Bronchial epithelial cell (primary cell): ENCODE measurements around the gene CPZ. TPM values are rescaled to one million over a fixed set of nuclear protein-coding genes. Genes with fewer than 3 reads are reported as not detected.
A peak's percentile ranks its signal among the peaks of the same experiment; 100 is the strongest.

Experiments used
- DNase-seq: peaks from one replicate; pipeline ENCODE4 v3.0.0-alpha.2; 2010; ENCODE audit warnings: low read depth
- FAIRE-seq: peaks from 2 replicates; lab custom pipeline; 2011; peaks lifted over from hg19 to GRCh38; lab: Jason Lieb, UNC
- H3K27me3 ChIP-seq: 2 replicates; pipeline ENCODE4 v1.5.1; 2011; ENCODE audit warnings: low read length; ENCODE audit not compliant: control insufficient read depth, insufficient read depth
- H3K36me3 ChIP-seq: 2 replicates; pipeline ENCODE4 v1.5.1; 2011; ENCODE audit warnings: low read length; ENCODE audit not compliant: control insufficient read depth, insufficient read depth
- H3K4me3 ChIP-seq: 2 replicates; pipeline ENCODE4 v1.5.1; 2011; ENCODE audit warnings: mild to moderate bottlenecking, low read depth, low read length, control low read depth
- total RNA-seq: library from RNA; depleted of rRNA; stranded (reverse); fragments of >200 nt; gene quantifications from 2 replicates; pipeline ENCODE4 v1.2.1, GENCODE V29; 2014
- TF ChIP-seq, protein P1 (sequence below): IDR thresholded peaks from 2 replicates; pipeline ENCODE4 v1.5.1; 2011; ENCODE audit warnings: mild to moderate bottlenecking, moderate library complexity, low read length, control low read depth, inconsistent platforms; ENCODE audit not compliant: insufficient read depth, severe bottlenecking

The CPZ gene
- total RNA-seq, 1 donor from 2014 or later, result 0.26 TPM

DNA sequence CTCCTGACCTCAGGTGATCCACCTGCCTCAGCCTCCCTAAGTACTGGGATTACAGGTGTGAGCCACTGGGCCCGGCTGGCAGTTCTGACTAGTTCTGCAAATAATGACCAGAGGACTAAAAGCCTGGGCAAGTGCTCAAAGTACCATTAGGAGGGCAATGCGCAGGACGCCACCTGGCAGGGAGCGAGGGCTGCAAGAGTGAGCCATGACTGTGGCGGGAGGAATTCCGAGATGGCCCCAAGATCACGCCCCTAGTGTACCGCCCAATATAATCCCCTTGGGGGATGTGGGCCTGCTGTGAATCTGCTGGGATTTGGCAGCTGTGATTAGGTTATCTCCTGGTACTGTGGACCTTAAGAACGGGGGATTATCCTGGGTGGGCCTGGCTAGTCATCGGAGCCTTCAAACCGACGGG is 38.6 kb upstream of the CPZ start:
- Histone ChIP-seq H3K36me3 (no peaks in the 10 kb centered on the region), H3K27me3 (no peaks in the 10 kb centered on the region), H3K4me3 (no peak overlapping the region)
- FAIRE-seq (no peak), DNase-seq (no peak)
- TF ChIP-seq, protein P1, sequence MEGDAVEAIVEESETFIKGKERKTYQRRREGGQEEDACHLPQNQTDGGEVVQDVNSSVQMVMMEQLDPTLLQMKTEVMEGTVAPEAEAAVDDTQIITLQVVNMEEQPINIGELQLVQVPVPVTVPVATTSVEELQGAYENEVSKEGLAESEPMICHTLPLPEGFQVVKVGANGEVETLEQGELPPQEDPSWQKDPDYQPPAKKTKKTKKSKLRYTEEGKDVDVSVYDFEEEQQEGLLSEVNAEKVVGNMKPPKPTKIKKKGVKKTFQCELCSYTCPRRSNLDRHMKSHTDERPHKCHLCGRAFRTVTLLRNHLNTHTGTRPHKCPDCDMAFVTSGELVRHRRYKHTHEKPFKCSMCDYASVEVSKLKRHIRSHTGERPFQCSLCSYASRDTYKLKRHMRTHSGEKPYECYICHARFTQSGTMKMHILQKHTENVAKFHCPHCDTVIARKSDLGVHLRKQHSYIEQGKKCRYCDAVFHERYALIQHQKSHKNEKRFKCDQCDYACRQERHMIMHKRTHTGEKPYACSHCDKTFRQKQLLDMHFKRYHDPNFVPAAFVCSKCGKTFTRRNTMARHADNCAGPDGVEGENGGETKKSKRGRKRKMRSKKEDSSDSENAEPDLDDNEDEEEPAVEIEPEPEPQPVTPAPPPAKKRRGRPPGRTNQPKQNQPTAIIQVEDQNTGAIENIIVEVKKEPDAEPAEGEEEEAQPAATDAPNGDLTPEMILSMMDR, result no peak

DNA sequence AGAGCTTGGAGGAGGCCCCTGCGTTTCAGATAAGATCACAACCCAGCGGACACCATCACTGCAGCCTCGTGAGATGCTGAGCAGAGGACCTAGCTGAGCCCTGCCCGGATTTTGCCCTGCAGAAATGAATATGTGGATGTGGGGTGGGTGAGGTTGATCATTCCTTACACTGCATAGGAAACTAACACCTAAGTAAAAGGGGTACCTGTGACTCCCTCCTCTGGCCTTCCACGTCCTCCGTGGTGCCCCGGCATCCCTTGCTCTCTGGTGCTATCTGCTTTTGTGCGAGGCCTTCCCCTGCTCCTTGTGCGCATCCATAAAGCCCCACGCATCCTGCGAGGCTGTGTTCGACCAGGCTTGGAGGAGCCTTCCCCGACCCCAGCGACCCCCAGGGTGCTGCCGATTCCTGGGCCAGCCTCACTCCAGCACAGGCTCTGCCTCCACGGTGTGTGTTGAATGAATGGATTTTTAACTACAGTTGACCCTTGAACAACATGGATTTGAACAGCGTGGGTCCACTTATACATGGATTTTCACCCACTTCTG is 37.9 kb upstream of the CPZ start:
- FAIRE-seq (peak; percentile 28), DNase-seq (no peak)
- H3K36me3 ChIP-seq, result no peaks in the 10 kb centered on the region
- H3K4me3 ChIP-seq, result no peak overlapping the region
- H3K27me3 ChIP-seq, result no peaks in the 10 kb centered on the region
- TF ChIP-seq, protein P1, result no peak

DNA sequence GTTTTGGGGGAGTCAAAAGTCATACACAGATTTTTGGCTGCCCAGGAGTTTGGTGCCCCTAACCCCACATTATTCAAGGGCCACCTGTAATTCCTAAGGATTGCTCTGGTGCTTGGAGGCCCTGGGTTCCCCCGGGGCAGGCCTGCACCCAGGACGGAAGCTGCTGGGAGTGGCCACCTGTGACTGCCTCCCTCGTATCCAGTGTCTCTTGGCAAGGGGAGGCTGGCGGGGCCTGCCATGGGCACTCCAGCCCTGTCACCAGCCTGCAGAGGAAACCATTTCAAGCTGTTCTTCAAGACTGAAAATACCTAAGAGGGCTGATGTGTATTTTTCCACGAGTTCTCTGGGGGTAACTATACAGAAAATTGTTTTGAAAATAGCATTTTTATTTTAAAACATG is 36.8 kb upstream of the CPZ start:
- FAIRE-seq, result no peak
- TF ChIP-seq, protein P1, result no peak
- no peaks in the 10 kb centered on the region for H3K36me3 ChIP-seq
- no peak overlapping the region for H3K4me3 ChIP-seq
- H3K27me3 ChIP-seq, result no peaks in the 10 kb centered on the region
- DNase-seq, result no peak

DNA sequence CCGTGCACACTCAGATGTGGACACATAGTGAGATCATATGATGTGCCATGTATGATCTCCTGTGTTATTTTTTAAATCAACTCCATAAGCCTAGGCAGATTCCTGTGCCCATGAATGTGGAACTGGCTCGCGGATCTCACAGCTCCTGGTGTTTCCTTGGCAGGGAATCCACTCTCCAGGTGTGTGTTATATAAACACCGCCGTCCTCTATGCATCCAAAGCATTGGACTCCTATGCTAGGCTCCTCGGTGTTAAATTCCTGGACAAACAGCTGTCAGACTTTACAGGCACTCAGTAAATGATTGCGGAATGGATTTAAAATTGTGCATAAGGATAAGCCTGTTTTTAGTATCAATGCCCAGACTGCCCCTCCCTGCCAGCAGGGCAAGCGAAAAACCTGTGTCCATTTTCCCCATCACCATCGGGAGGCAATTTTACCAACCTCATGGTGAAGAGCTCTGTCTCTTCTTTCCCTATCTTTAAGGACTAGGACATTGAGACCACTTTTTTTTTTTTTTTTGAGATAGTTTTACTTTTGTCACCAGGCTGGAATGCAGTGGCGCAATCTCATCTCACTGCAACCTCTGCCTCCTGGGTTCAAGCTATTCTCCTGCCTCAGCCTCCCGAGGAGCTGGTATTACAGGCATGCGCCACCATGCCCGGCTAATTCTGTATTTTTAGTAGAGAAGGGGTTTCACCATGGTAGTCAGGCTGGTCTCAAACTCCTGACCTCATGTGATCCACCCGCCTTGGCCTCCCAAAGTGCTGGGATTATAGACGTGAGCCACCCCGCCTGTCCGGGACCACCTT is 36.0 kb upstream of the CPZ start:
- Histone ChIP-seq H3K27me3 (no peaks in the 10 kb centered on the region), H3K36me3 (no peaks in the 10 kb centered on the region), H3K4me3 (no peak overlapping the region)
- TF ChIP-seq, protein P1, result no peak
- FAIRE-seq, result no peak
- peak; percentile 10 for DNase-seq

DNA sequence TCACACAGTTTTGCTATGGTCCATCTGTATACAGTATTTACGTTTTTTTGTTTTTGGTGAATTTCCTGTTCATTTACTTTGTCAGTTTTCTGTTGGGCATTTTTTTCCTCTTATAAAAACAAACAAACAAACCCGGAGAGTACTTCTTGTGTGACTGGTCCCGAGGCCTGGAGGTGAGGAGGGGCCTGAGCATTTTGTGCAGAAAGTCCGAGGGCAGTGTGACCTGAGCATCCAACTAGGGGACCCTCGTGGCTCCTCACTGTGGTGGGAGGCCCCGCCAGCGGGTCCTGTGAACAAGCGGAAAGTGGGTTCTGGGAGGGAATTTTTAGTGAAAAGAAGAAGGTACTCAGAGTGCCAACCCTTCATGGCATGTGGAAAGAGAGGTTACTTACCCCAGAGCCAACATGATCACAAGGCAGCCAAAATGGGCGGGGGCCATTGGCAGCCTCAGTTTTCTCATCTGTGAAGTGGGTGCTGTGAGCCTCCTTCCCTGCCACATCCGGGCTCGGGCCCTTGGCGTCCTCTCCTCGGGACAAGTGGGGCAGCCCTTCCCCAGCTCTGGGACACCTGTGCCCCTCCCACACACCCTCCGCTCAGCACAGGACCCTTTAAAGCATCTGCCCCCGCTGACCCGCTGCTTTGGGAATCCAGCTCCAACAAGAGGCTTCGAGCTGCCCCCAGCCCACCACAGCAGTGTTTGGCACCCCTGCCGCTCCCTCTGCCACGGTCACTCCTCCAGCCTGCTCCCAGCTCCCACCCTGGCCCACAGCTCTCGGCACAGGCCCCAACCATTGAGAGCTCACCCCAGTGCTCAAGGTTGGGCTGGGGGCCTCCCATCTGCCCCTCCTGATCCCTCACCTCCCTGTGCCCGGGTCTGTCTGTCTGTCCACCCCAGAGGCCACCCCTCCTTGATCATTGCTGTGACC is 35.2 kb upstream of the CPZ start:
- FAIRE-seq (no peak), DNase-seq (no peak)
- TF ChIP-seq, protein P1, result no peak
- Histone ChIP-seq H3K27me3 (no peaks in the 10 kb centered on the region), H3K4me3 (no peak overlapping the region), H3K36me3 (no peaks in the 10 kb centered on the region)
